Loucy (cell line): Measurements from ENCODE around the gene HOXD8.

Experiments used
- H2AFZ ChIP-seq: fragments of 200-600 bp; sonication (generic); 2 replicates; pipeline ENCODE4 v1.6.0; 2016; ENCODE audit warnings: antibody characterized with exemption, mild to moderate bottlenecking, low read length, moderate library complexity
- H3F3A ChIP-seq: fragments of 200-600 bp; 2 replicates; pipeline ENCODE4 v1.6.0; 2016; ENCODE audit warnings: antibody characterized with exemption, low read depth, mild to moderate bottlenecking
- H3K27me3 ChIP-seq: fragments of 200-600 bp; sonication (generic); 2 replicates; pipeline ENCODE4 v1.6.1; 2014; ENCODE audit warnings: low read length, mild to moderate bottlenecking; ENCODE audit not compliant: insufficient read depth, poor library complexity, severe bottlenecking
- H3K36me3 ChIP-seq: fragments of 200-600 bp; sonication (generic); 2 replicates; pipeline ENCODE4 v1.6.1; 2016; ENCODE audit warnings: low read length; ENCODE audit not compliant: insufficient read depth
- H3K4me1 ChIP-seq: fragments of 200-600 bp; sonication (generic); 2 replicates; pipeline ENCODE4 v1.5.1; 2014; ENCODE audit warnings: low read length, mild to moderate bottlenecking; ENCODE audit not compliant: insufficient read depth, poor library complexity, severe bottlenecking
- H3K4me2 ChIP-seq: fragments of 200-600 bp; sonication (generic); 2 replicates; pipeline ENCODE4 v1.6.0; 2014; ENCODE audit warnings: antibody characterized with exemption, low read length, low read depth, mild to moderate bottlenecking; ENCODE audit not compliant: poor library complexity, severe bottlenecking
- H3K4me3 ChIP-seq: fragments of 200-600 bp; sonication (generic); 2 replicates; pipeline ENCODE4 v1.5.1; 2014; ENCODE audit warnings: low read length, mild to moderate bottlenecking, mixed read lengths; ENCODE audit not compliant: poor library complexity, severe bottlenecking
- H3K79me2 ChIP-seq: fragments of 200-600 bp; sonication (generic); 2 replicates; pipeline ENCODE4 v1.6.1; 2014; ENCODE audit warnings: low read length; ENCODE audit not compliant: insufficient read depth
- H3K9ac ChIP-seq: fragments of 200-600 bp; sonication (generic); 2 replicates; pipeline ENCODE4 v1.6.0; 2014; ENCODE audit warnings: mild to moderate bottlenecking, low read depth, low read length, moderate library complexity; ENCODE audit not compliant: poor library complexity, severe bottlenecking
- H3K9me2 ChIP-seq: fragments of 200-600 bp; sonication (generic); replicated peaks from 2 replicates; pipeline ENCODE4 v1.6.1; 2016; ENCODE audit warnings: low read depth, low read length, mixed read lengths
- H3K9me3 ChIP-seq: fragments of 200-600 bp; sonication (generic); 2 replicates; pipeline ENCODE4 v1.6.1; 2014; ENCODE audit warnings: mild to moderate bottlenecking, antibody characterized with exemption, low read length, low read depth; ENCODE audit not compliant: insufficient read depth
- H4K20me1 ChIP-seq: fragments of 200-600 bp; sonication (generic); 2 replicates; pipeline ENCODE4 v1.6.0; 2014; ENCODE audit warnings: antibody characterized with exemption, low read length, mild to moderate bottlenecking; ENCODE audit not compliant: insufficient read depth, poor library complexity, severe bottlenecking
- CTCF ChIP-seq: fragments of 200-600 bp; sonication (generic); conservative IDR thresholded peaks from 2 replicates; pipeline ENCODE4 v1.5.1; 2014; ENCODE audit warnings: mild to moderate bottlenecking, antibody characterized with exemption, low read length
- EZH2phosphoT487 ChIP-seq: fragments of 200-600 bp; IDR thresholded peaks from 2 replicates; pipeline ENCODE4 v1.6.1; 2018; ENCODE audit warnings: antibody characterized with exemption, mild to moderate bottlenecking, moderate library complexity, borderline replicate concordance

HOXD8 gene

GRCh38 chr2:176177580-176178037 is 48.1 kb downstream of the HOXD8 start:
- Histone ChIP-seq H3K9me2 (no peaks in the 10 kb centered on the region), H3K36me3 (no peaks in the 10 kb centered on the region), H3K4me1 (no peaks in the 10 kb centered on the region), H3K4me3 (no peak overlapping the region), H3K9ac (no peak overlapping the region), H3K79me2 (no peaks in the 10 kb centered on the region), H2AFZ (no peak overlapping the region), H3F3A (no peaks in the 10 kb centered on the region), H3K4me2 (no peak overlapping the region), H4K20me1 (no peaks in the 10 kb centered on the region), H3K27me3 (peaks cover 6% of the 10 kb centered on the region), H3K9me3 (no peaks in the 10 kb centered on the region)
- TF ChIP-seq CTCF (no peak), EZH2phosphoT487 (no peak)

- Histone ChIP-seq H3K27me3 (peaks cover under 1% of the 10 kb centered on the region), H3K9me2 (no peaks in the 10 kb centered on the region), H2AFZ (no peak overlapping the region), H3K9ac (no peak overlapping the region), H3K4me3 (no peak overlapping the region), H4K20me1 (no peaks in the 10 kb centered on the region), H3F3A (no peaks in the 10 kb centered on the region), H3K79me2 (no peaks in the 10 kb centered on the region), H3K9me3 (no peaks in the 10 kb centered on the region), H3K4me2 (no peak overlapping the region), H3K4me1 (no peaks in the 10 kb centered on the region), H3K36me3 (no peaks in the 10 kb centered on the region)
- TF ChIP-seq CTCF (no peak), EZH2phosphoT487 (no peak)
Observed at GRCh38 chr2:176178038-176178756, 48.7 kb downstream of the HOXD8 start.

- no peaks in the 10 kb centered on the region for H3F3A ChIP-seq
- no peaks in the 10 kb centered on the region for H3K9me2 ChIP-seq
- no peaks in the 10 kb centered on the region for H3K79me2 ChIP-seq
- H3K4me2 ChIP-seq, result no peak overlapping the region
- no peaks in the 10 kb centered on the region for H3K36me3 ChIP-seq
- no peak overlapping the region for H3K9ac ChIP-seq
- no peak overlapping the region for H2AFZ ChIP-seq
- TF ChIP-seq EZH2phosphoT487 (no peak), CTCF (no peak)
- no peaks in the 10 kb centered on the region for H4K20me1 ChIP-seq
- no peaks in the 10 kb centered on the region for H3K9me3 ChIP-seq
- no peaks in the 10 kb centered on the region for H3K27me3 ChIP-seq
- no peak overlapping the region for H3K4me3 ChIP-seq
- H3K4me1 ChIP-seq, result no peaks in the 10 kb centered on the region
Observed at GRCh38 chr2:176178757-176179295, 49.3 kb downstream of the HOXD8 start.
